HFF-Myc (cell line): ENCODE measurements around the gene ARL6.

Source experiments
- DNase-seq: peaks from one replicate; pipeline ENCODE4 v3.0.0-alpha.2; 2011; ENCODE audit warnings: low read depth; ENCODE audit errors: extremely low read depth
- H3K4me3 ChIP-seq: replicated peaks from 2 replicates; pipeline ENCODE4 v1.5.1; 2011; ENCODE audit warnings: low read depth, mild to moderate bottlenecking, control low read depth, low read length
- TF ChIP-seq, protein P1 (sequence below): IDR thresholded peaks from 2 replicates; pipeline ENCODE4 v1.5.1; 2012; ENCODE audit warnings: mild to moderate bottlenecking, low read depth, low read length, control low read depth; ENCODE audit errors: missing control alignments

The ARL6 gene

DNA sequence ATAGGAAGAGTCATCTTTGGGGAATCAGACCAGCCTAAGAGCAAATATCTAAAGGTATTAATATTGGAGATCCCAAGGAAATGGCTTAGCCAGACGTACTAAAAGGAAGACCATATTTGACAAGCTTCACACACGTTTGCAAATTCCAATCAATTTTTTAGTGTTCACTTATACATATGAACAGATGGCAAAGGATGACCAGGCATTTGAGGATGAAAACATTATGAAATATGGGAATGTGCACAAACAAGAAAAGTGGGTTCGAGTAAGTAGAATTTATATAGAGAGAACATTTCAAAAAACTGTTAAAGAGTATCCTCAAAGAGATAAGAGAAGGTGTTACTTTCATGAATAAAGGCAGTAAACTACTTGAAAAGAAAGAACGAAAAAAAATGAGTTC, 31.4 kb downstream of the ARL6 start:
- no peak for DNase-seq

DNA sequence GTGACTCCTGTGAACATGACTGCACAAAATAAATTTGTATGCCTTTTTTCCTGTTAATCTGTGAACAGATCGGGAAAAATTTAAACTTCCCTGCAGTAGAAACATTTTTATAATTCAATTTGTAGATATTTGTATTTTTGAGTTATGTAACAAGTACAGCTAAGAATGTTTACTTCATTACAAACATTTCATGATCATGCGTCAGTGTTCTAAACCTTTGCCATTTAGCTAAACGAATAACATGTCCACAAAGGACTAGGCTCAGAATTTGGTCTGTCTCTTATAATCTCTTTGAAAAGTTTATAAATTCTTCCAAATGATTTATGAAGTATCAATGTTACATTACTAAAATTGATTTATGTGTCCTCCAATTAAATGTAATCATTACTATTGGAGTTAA, 39.9 kb downstream of the ARL6 start:
- TF ChIP-seq, protein P1, sequence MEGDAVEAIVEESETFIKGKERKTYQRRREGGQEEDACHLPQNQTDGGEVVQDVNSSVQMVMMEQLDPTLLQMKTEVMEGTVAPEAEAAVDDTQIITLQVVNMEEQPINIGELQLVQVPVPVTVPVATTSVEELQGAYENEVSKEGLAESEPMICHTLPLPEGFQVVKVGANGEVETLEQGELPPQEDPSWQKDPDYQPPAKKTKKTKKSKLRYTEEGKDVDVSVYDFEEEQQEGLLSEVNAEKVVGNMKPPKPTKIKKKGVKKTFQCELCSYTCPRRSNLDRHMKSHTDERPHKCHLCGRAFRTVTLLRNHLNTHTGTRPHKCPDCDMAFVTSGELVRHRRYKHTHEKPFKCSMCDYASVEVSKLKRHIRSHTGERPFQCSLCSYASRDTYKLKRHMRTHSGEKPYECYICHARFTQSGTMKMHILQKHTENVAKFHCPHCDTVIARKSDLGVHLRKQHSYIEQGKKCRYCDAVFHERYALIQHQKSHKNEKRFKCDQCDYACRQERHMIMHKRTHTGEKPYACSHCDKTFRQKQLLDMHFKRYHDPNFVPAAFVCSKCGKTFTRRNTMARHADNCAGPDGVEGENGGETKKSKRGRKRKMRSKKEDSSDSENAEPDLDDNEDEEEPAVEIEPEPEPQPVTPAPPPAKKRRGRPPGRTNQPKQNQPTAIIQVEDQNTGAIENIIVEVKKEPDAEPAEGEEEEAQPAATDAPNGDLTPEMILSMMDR = no peak
- no peak for DNase-seq
- H3K4me3 ChIP-seq = no peak overlapping the region

More for the DNA sequence above, 31.4 kb downstream of the ARL6 start:
- TF ChIP-seq, protein P1 = no peak
- H3K4me3 ChIP-seq = no peak overlapping the region

DNA sequence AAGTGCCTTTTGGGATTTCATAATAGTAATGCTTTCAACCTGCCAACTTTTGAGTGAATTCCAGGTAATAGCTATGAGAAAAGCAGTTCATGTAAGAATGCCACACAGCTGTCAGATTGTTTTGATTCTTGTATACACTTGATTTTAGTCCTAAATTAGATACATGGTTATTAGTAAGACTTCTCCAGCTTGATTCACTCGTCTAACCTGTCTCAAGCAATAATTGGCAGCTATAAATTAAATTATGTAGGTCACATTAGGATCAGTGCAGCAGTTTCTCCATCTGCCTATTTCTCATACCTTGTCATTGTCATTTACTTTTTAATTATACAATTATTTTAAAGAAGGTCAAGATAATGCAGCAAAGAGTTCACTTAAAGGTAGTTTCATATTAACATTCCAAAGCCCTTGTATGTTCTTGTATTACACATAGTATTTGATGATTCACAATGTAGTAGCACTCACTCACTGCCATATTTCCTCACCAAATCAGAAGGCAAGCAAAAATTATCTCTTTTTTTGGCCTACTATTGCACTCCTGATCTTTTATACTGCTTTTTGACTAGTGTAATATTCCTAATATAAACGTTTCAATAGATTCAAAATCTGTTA, 46.3 kb downstream of the ARL6 start:
- TF ChIP-seq, protein P1 = no peak
- no peak for DNase-seq
- no peak overlapping the region for H3K4me3 ChIP-seq

DNA sequence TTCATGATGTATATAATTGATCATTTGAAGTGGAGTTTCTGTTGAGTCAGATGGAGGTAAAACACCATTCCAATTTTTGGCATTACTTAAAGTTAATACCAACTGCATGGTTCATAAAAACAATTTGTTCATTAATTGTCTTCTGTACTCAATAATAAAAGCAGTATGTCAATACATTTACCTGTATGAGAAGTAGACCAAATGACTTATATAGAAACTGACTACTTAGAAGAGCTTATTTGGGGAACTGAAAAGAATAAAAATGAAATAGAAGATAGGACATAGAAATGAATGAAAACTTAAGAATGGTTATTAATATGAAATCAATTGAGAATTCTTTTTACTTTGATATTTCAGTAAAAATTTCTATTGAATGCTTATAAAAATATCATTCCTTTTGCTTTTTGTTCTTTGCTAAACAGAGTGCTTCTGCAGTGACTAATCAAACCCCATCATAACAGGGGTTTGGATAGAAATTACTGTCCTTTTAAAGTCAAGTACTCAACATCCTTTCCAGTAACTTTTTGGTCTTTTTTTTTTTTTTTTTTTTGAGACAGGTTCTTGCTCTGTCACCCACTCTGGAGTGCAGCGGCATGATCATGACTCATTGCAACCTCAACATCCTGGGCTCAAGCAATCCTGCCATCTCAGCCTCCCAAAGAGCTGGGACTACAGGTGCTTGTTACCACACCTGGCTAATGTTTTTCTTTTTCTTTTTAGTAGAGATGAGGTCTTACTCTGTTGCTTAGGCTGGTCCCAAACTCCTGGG, 50.8 kb downstream of the ARL6 start:
- H3K4me3 ChIP-seq = no peak overlapping the region
- TF ChIP-seq, protein P1 = no peak
- DNase-seq = no peak

DNA sequence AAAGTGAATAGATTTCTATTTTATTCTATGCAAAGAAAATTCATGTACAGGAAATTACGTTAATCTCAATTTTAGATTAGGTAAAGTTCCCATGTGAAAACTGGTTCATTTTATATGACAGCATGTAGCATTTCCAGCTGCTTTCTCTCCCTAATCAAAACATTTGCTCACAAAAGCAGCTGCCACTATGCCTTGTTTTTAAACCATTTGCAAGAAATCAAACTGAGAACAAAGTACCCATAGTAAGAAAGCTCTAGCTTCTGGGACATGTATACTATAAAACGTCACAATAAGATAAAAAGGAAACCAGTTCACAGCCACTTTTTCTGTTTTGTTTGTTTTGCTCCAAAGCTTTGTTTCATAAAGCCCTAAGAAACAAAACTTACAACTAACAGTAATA, 52.3 kb downstream of the ARL6 start:
- no peak overlapping the region for H3K4me3 ChIP-seq
- TF ChIP-seq, protein P1 = no peak
- no peak for DNase-seq

DNA sequence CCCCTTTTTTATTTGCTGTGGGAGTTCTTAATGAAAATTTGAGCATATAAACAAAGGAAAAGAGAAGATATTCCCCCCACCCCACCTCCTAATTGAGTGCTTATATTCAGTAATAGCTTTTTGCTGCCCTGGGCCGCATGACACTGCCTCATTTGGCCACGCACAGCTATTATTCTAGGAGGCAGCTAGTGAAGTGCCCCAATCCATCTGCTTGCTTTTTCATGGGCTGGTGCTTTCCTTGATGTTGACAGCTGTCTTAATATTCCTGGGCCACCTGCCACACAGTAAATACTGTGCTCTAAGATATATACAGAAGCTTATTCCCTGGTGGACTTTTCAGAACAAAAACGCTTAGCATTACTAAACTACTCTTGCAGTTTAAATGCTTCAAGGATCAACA, 53.4 kb downstream of the ARL6 start:
- no peak for DNase-seq
- TF ChIP-seq, protein P1 = no peak
- H3K4me3 ChIP-seq = no peak overlapping the region
